PFSK-1 (cell line): ENCODE data around the gene SYNRG.

Experiments
- FOXP2 ChIP-seq: optimal IDR thresholded peaks from 2 replicates; pipeline ENCODE3; 2011; ENCODE audit warnings: borderline replicate concordance, control low read depth, inconsistent platforms; ENCODE audit not compliant: insufficient read depth; ENCODE audit errors: extremely low read length, extremely low read depth
- POLR2AphosphoS5 ChIP-seq: IDR thresholded peaks from 2 replicates; pipeline ENCODE4 v1.6.1; 2012; ENCODE audit warnings: low read depth, mild to moderate bottlenecking, control low read depth, low read length, moderate library complexity
- REST ChIP-seq, 2 experiments: IDR thresholded peaks; 2 replicates each; pipeline versions ENCODE4 v1.6.1 to v1.8.0; 2011 to 2012; ENCODE audit warnings: low read depth in 2 of 2, low read length in 2 of 2, control low read depth in 1 of 2, inconsistent platforms in 1 of 2, mild to moderate bottlenecking in 1 of 2, moderate library complexity in 1 of 2; ENCODE audit not compliant: insufficient read depth in 1 of 2
- SIN3A ChIP-seq: IDR thresholded peaks from 2 replicates; pipeline ENCODE4 v1.6.1; 2012; ENCODE audit warnings: mild to moderate bottlenecking, low read length, moderate library complexity, borderline replicate concordance; ENCODE audit not compliant: insufficient read depth
- TAF1 ChIP-seq: IDR thresholded peaks from 2 replicates; pipeline ENCODE4 v1.6.1; 2012; ENCODE audit warnings: low read length, control low read depth, borderline replicate concordance; ENCODE audit not compliant: insufficient read depth

SYNRG gene

GRCh38 chr17:37545486-37545885 lies 63.7 kb downstream of the SYNRG start:
- TF ChIP-seq POLR2AphosphoS5 = no peak
- TF ChIP-seq TAF1 = no peak
- TF ChIP-seq FOXP2 = no peak
- TF ChIP-seq SIN3A = no peak
- TF ChIP-seq REST (IDR thresholded peaks at IDR 0.05; ENCODE audit: insufficient read depth in 1 of 2, low read depth in 2 of 2, low read length in 2 of 2) = no peak

- no peak for TF ChIP-seq TAF1
Measured at GRCh38 chr17:37543637-37544052, 65.6 kb downstream of the SYNRG start.

- TF ChIP-seq POLR2AphosphoS5 (no peak), SIN3A (no peak), TAF1 (no peak), FOXP2 (no peak), REST (IDR thresholded peaks at IDR 0.05; ENCODE audit: insufficient read depth in 1 of 2, low read depth in 2 of 2, low read length in 2 of 2) (no peak)
Measured at GRCh38 chr17:37541880-37542660, 67.1 kb downstream of the SYNRG start.

DNA sequence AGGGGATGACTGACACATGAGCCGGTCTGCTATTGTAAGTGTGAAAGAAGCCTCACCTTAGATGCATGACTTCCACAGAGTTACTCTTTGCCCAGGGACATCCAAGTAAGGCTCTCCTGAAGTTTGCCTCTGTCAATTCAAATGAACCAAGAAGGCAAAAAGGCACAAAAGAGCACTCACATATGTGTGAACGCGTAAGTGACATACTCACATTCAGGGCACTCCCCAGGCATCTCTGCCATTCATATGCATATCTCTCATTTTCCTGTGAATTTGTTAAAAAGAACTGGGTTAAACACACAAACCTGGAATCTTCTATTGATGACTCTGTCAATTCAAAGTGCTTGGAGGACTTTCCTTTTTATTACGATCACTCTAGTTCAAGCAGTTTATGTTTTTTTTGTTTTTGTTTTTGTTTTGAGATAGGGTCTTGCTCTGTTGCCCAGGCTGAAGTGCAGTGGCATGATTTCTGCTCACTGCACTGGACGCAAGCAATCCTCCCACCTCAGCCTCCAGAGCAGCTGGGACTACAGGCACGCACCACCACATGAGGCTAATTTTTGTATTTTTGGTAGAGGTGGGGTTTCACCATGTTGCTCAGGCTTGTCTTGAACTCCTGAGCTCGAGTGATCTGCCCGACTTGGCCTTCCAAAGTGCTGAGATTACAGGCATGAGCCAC lies 70.1 kb downstream of the SYNRG start:
- TF ChIP-seq FOXP2 (no peak), REST (IDR thresholded peaks at IDR 0.05; ENCODE audit: insufficient read depth in 1 of 2, low read depth in 2 of 2, low read length in 2 of 2) (no peak), TAF1 (no peak), SIN3A (no peak), POLR2AphosphoS5 (no peak)

- TF ChIP-seq TAF1 (no peak), FOXP2 (no peak), REST (IDR thresholded peaks at IDR 0.05; ENCODE audit: insufficient read depth in 1 of 2, low read depth in 2 of 2, low read length in 2 of 2) (no peak)
Measured at GRCh38 chr17:37535906-37536305, 73.3 kb downstream of the SYNRG start.
